Liver (tissue), 9 donors: Measurements from ENCODE around the gene TACR2. TPM values are rescaled to one million over a fixed set of nuclear protein-coding genes. Genes with fewer than 3 reads are reported as not detected.

Experiments
- DNase-seq: peaks from one replicate; pipeline ENCODE4 v3.0.0-alpha.2; 2017; ENCODE audit warnings: low spot score
- H3K27ac ChIP-seq, 2 donors: one replicate each; pipeline ENCODE4 v1.7.0; 2013; ENCODE audit warnings: inconsistent platforms in 2 of 2, low read length in 2 of 2, control low read depth in 1 of 2, low read depth in 1 of 2, mild to moderate bottlenecking in 1 of 2
- H3K27me3 ChIP-seq, 4 donors: one replicate each; pipeline versions ENCODE4 v1.6.1 to v1.7.0; 2013; ENCODE audit warnings: low read length in 3 of 4, inconsistent platforms in 1 of 4, mild to moderate bottlenecking in 1 of 4, moderate library complexity in 1 of 4; ENCODE audit not compliant: control insufficient read depth in 4 of 4, insufficient read depth in 4 of 4
- H3K36me3 ChIP-seq, 4 donors: one replicate each; pipeline versions ENCODE4 v1.6.1 to v1.7.0; 2013; ENCODE audit warnings: low read length in 3 of 4, mild to moderate bottlenecking in 3 of 4, low read depth in 1 of 4, moderate library complexity in 1 of 4; ENCODE audit not compliant: control insufficient read depth in 4 of 4, insufficient read depth in 3 of 4
- H3K4me1 ChIP-seq, 4 donors: one replicate each; pipeline versions ENCODE4 v1.6.1 to v1.7.0; 2013; ENCODE audit warnings: low read length in 3 of 4, mild to moderate bottlenecking in 3 of 4, moderate library complexity in 1 of 4; ENCODE audit not compliant: control insufficient read depth in 4 of 4, insufficient read depth in 4 of 4
- H3K4me3 ChIP-seq, 3 donors: one replicate each; pipeline versions ENCODE4 v1.6.1 to v1.7.0; 2013; ENCODE audit warnings: low read length in 3 of 3, control low read depth in 1 of 3, low read depth in 1 of 3, mild to moderate bottlenecking in 1 of 3
- H3K9ac ChIP-seq, 2 donors: one replicate each; pipeline ENCODE4 v1.7.0; 2013; ENCODE audit warnings: low read length in 2 of 2, mild to moderate bottlenecking in 2 of 2, moderate library complexity in 2 of 2, control low read depth in 1 of 2, low read depth in 1 of 2
- H3K9me3 ChIP-seq, 4 donors: one replicate each; pipeline versions ENCODE4 v1.6.1 to v1.7.0; 2013; ENCODE audit warnings: low read length in 3 of 4; ENCODE audit not compliant: control insufficient read depth in 4 of 4
- ATF3 ChIP-seq: IDR thresholded peaks from 2 replicates; pipeline ENCODE4 v1.6.1; 2016; ENCODE audit warnings: antibody characterized with exemption
- CTCF ChIP-seq: fragments of 150-350 bp; IDR thresholded peaks from 2 replicates; pipeline ENCODE4 v1.5.1; 2017; ENCODE audit warnings: improper control_type of control experiment, low read depth, low read length; ENCODE audit not compliant: missing input control
- EGR1 ChIP-seq, 2 donors: IDR thresholded peaks; 2 replicates each; pipeline ENCODE4 v1.6.1; 2016 to 2018; ENCODE audit warnings: antibody characterized with exemption in 2 of 2, low read depth in 2 of 2
- FOXA2 ChIP-seq: IDR thresholded peaks from 2 replicates; pipeline ENCODE4 v1.6.1; 2016; ENCODE audit warnings: antibody characterized with exemption
- HNF4A ChIP-seq, 2 donors: conservative IDR thresholded peaks; 2 replicates each; pipeline ENCODE4 v1.6.1; 2016; ENCODE audit warnings: antibody characterized with exemption in 2 of 2, mild to moderate bottlenecking in 2 of 2
- HNF4G ChIP-seq: IDR thresholded peaks from 2 replicates; pipeline ENCODE4 v1.6.1; 2016; ENCODE audit warnings: antibody characterized with exemption
- JUND ChIP-seq, 2 donors: IDR thresholded peaks; 2 replicates each; pipeline ENCODE4 v1.6.1; 2016; ENCODE audit warnings: antibody characterized with exemption in 2 of 2
- NR2F2 ChIP-seq: IDR thresholded peaks from 2 replicates; pipeline ENCODE4 v1.6.1; 2016; ENCODE audit warnings: antibody characterized with exemption
- RXRA ChIP-seq, 2 donors: IDR thresholded peaks; 2 replicates each; pipeline ENCODE4 v1.6.1; 2017 to 2018; ENCODE audit warnings: antibody characterized with exemption in 2 of 2, mild to moderate bottlenecking in 1 of 2
- TAF1 ChIP-seq: conservative IDR thresholded peaks from 2 replicates; pipeline ENCODE4 v1.6.1; 2016; ENCODE audit warnings: antibody characterized with exemption, mild to moderate bottlenecking
- YY1 ChIP-seq: IDR thresholded peaks from 2 replicates; pipeline ENCODE4 v1.6.1; 2016; ENCODE audit warnings: antibody characterized with exemption, mild to moderate bottlenecking
- WGBS: extraction: QIAGEN DNeasy Blood & Tissue Kit; methylation state at CpG from one replicate; pipeline ENCODE4 v1.1.7; 2013; 5-methylcytosine and 5-hydroxymethylcytosine counted together
- polyA plus RNA-seq, 2 donors: library from polyadenylated mRNA; stranded (reverse) in 1 of 2; unstranded in 1 of 2; fragments of 200-250 nt in 1 of 2; fragments of >200 nt in 1 of 2; fragmentation: Nextera tagmentation in 1 of 2; extraction: Ambion mirVana in 1 of 2; gene quantifications; one replicate each; pipeline versions ENCODE4 v1.2.1 to v1.2.3, GENCODE V29; 2013 to 2015
- total RNA-seq, 2 donors: library from RNA; depleted of rRNA; stranded (reverse); fragments of >200 nt; gene quantifications; one replicate each; pipeline ENCODE4 v1.2.3, GENCODE V29; 2014
- donor health status: healthy.
- donor health status: healthy.
- donor health status: healthy.
- donor health status: healthy.
- donor health status: healthy.

Gene TACR2
- total and polyA plus RNA-seq, 4 donors = 0.08 to 0.18 (median 0.12) TPM; not detected in 1

GRCh38 chr10:69384320-69384719 lies 32.4 kb downstream of the TACR2 start (continued):
- TF ChIP-seq EGR1 (IDR thresholded peaks at IDR 0.05; ENCODE audit: low read depth in 2 of 2) (no peak), ATF3 (no peak)

- no peaks in the 10 kb centered on the region for H3K9me3 ChIP-seq
- H3K27ac ChIP-seq = no peak overlapping the region
- no peak for DNase-seq
- no peak overlapping the region for H3K9ac ChIP-seq
- 67% methylated on average over 3 of the region's 3 CpGs for WGBS
- no peak overlapping the region for H3K4me3 ChIP-seq
- no peak for TF ChIP-seq NR2F2
- TF ChIP-seq RXRA (IDR thresholded peaks at IDR 0.05) = no peak
- TF ChIP-seq EGR1 (IDR thresholded peaks at IDR 0.05; ENCODE audit: low read depth in 2 of 2) = no peak
- no peak for TF ChIP-seq CTCF
- peaks cover 0 to 4% (median under 1%) of the 10 kb centered on the region in 4 donors for H3K36me3 ChIP-seq
- H3K4me1 ChIP-seq = no peaks in the 10 kb centered on the region
- H3K27me3 ChIP-seq = no peaks in the 10 kb centered on the region
Observed at GRCh38 chr10:69383558-69383957, 33.2 kb downstream of the TACR2 start.

GRCh38 chr10:69382382-69383117 lies 34.2 kb downstream of the TACR2 start:
- no peak overlapping the region for H3K4me3 ChIP-seq
- H3K36me3 ChIP-seq = peaks cover 0 to 4% (median under 1%) of the 10 kb centered on the region in 4 donors
- no peaks in the 10 kb centered on the region for H3K4me1 ChIP-seq
- WGBS = 90% methylated on average over 26 of the region's 26 CpGs
- H3K27ac ChIP-seq = no peak overlapping the region
- H3K9ac ChIP-seq = no peak overlapping the region
- H3K9me3 ChIP-seq = no peaks in the 10 kb centered on the region
- no peak for DNase-seq
- no peak for TF ChIP-seq TAF1
- TF ChIP-seq JUND (IDR thresholded peaks at IDR 0.05) = no peak
- no peak for TF ChIP-seq YY1
- TF ChIP-seq NR2F2 = no peak
- no peak for TF ChIP-seq ATF3
- TF ChIP-seq RXRA (IDR thresholded peaks at IDR 0.05) = no peak
- no peak for TF ChIP-seq FOXA2
- no peak for TF ChIP-seq CTCF
- no peak for TF ChIP-seq HNF4G
- TF ChIP-seq HNF4A (conservative IDR thresholded peaks at IDR 0.05) = no peak
- no peaks in the 10 kb centered on the region for H3K27me3 ChIP-seq
